Measurements from ENCODE around the gene BPHL. TPM values are rescaled to one million over a fixed set of nuclear protein-coding genes. Genes with fewer than 3 reads are reported as not detected.
"Not testable (repeated sequence)": the region's sequence is repeated elsewhere in the genome, so short reads cannot be mapped to it uniquely, and the experiment has no call there.

BPHL gene
- polyA plus RNA-seq, 1 donor (not counting 4 experiments of a cell fraction or from before 2014, with no cell fraction given): 21.9 TPM

DNA sequence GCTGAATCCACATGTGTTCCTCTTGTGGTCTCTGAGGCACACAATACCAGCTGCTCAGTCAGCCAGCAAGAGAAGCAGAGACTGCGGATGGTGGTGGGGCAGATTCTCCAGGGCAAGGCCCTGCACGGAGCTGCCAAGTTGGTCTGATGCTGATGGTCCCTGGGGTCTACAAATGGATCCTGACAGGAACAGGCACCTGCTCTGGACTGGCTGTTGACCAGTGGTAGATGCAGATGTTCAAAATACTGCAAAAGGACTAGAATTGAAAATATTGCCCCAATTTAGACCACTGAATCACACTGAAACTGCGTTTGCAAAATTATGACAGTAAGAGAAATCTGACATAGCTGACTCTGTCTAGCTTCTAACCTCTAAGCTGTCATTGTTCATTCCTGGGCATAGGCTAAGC, 68.5 kb downstream of the BPHL start:
- TF ChIP-seq EZH2 (IDR thresholded peaks at IDR 0.05; ENCODE audit: low read length): no peak
- TF ChIP-seq, protein P1, sequence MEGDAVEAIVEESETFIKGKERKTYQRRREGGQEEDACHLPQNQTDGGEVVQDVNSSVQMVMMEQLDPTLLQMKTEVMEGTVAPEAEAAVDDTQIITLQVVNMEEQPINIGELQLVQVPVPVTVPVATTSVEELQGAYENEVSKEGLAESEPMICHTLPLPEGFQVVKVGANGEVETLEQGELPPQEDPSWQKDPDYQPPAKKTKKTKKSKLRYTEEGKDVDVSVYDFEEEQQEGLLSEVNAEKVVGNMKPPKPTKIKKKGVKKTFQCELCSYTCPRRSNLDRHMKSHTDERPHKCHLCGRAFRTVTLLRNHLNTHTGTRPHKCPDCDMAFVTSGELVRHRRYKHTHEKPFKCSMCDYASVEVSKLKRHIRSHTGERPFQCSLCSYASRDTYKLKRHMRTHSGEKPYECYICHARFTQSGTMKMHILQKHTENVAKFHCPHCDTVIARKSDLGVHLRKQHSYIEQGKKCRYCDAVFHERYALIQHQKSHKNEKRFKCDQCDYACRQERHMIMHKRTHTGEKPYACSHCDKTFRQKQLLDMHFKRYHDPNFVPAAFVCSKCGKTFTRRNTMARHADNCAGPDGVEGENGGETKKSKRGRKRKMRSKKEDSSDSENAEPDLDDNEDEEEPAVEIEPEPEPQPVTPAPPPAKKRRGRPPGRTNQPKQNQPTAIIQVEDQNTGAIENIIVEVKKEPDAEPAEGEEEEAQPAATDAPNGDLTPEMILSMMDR (optimal IDR thresholded peaks at IDR 0.05 in 1 of 3, IDR thresholded peaks at IDR 0.05 in 1 of 3, conservative IDR thresholded peaks at IDR 0.05 in 1 of 3; ENCODE audit: extremely low read depth in 1 of 3, insufficient read depth in 2 of 3, low read length in 3 of 3): no peak
- Histone ChIP-seq H3K79me2 (ENCODE audit: control insufficient read depth, insufficient read depth, low read length) (no peaks in the 10 kb centered on the region), H3K27me3 (ENCODE audit: control insufficient read depth, extremely low read depth, insufficient read depth, low read length) (peaks cover 6% of the 10 kb centered on the region), H3K36me3 (ENCODE audit: control insufficient read depth in 2 of 2, extremely low read depth in 1 of 2, insufficient read depth in 2 of 2, low read length in 2 of 2) (no peaks in the 10 kb centered on the region), H4K20me1 (ENCODE audit: control insufficient read depth, extremely low read depth, insufficient read depth, low read length) (no peaks in the 10 kb centered on the region), H3K27ac (ENCODE audit: control insufficient read depth, insufficient read depth, low read length) (no peak overlapping the region), H3K4me3 (ENCODE audit: control insufficient read depth in 2 of 3, extremely low read depth in 1 of 3, insufficient read depth in 2 of 3, low read depth in 1 of 3, low read length in 3 of 3) (no peak overlapping the region), H3K9ac (ENCODE audit: control insufficient read depth, extremely low read depth, insufficient read depth, low read length) (no peak overlapping the region), H3K9me3 (ENCODE audit: control insufficient read depth, low read depth, low read length) (no peaks in the 10 kb centered on the region), H3K4me2 (ENCODE audit: control insufficient read depth, extremely low read depth, insufficient read depth, low read depth, low read length) (no peak overlapping the region), H3K9me1 (ENCODE audit: control insufficient read depth, extremely low read depth, insufficient read depth, low read length) (no peaks in the 10 kb centered on the region), H2AFZ (ENCODE audit: control insufficient read depth, low read length) (no peak overlapping the region), H3K4me1 (ENCODE audit: control insufficient read depth, extremely low read depth, insufficient read depth, low read length) (no peaks in the 10 kb centered on the region)
- dilution Hi-C loops (cut with MboI; ENCODE audit: extremely low pct_ligation_motif_present, low sequenced_read_pairs): no loop called here
- DNase-seq (ENCODE audit: low read depth, low spot score) (no peak), FAIRE-seq (no peak)

DNA sequence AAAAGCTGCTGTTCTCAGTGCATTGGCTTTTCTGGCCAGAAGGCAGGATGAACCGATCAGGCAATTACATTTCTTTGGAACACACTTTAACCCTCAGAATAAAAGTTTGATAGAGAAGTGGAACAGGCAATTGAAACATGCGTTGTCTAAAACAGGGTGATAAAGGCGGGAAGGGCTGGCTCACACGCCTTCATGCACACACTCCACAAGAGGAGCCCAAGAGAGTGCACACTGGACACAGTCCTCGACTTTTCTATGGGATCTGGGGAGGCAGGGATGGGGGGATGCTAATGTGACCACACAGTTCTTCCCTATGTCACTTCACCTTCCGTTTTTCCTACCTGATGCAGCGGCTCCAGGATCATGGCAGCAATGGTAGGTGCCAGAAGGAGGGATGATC, 69.8 kb downstream of the BPHL start:
- H3K27ac ChIP-seq (ENCODE audit: control insufficient read depth, insufficient read depth, low read length): no peak overlapping the region
- peaks cover 3% of the 10 kb centered on the region for H3K27me3 ChIP-seq (ENCODE audit: control insufficient read depth, extremely low read depth, insufficient read depth, low read length)
- no peaks in the 10 kb centered on the region for H4K20me1 ChIP-seq (ENCODE audit: control insufficient read depth, extremely low read depth, insufficient read depth, low read length)
- DNase-seq (ENCODE audit: low read depth, low spot score) (no peak), FAIRE-seq (no peak)
- TF ChIP-seq EZH2 (IDR thresholded peaks at IDR 0.05; ENCODE audit: low read length): no peak
- TF ChIP-seq, protein P1 (optimal IDR thresholded peaks at IDR 0.05 in 1 of 3, IDR thresholded peaks at IDR 0.05 in 1 of 3, conservative IDR thresholded peaks at IDR 0.05 in 1 of 3; ENCODE audit: extremely low read depth in 1 of 3, insufficient read depth in 2 of 3, low read length in 3 of 3): no peak
- H2AFZ ChIP-seq (ENCODE audit: control insufficient read depth, low read length): no peak overlapping the region
- H3K9ac ChIP-seq (ENCODE audit: control insufficient read depth, extremely low read depth, insufficient read depth, low read length): no peak overlapping the region
- dilution Hi-C loops (cut with MboI; ENCODE audit: extremely low pct_ligation_motif_present, low sequenced_read_pairs): no loop called here
- H3K4me1 ChIP-seq (ENCODE audit: control insufficient read depth, extremely low read depth, insufficient read depth, low read length): no peaks in the 10 kb centered on the region
- no peak overlapping the region for H3K4me2 ChIP-seq (ENCODE audit: control insufficient read depth, extremely low read depth, insufficient read depth, low read depth, low read length)
- H3K36me3 ChIP-seq (ENCODE audit: control insufficient read depth in 2 of 2, extremely low read depth in 1 of 2, insufficient read depth in 2 of 2, low read length in 2 of 2): no peaks in the 10 kb centered on the region
- H3K79me2 ChIP-seq (ENCODE audit: control insufficient read depth, insufficient read depth, low read length): no peaks in the 10 kb centered on the region
- no peaks in the 10 kb centered on the region for H3K9me3 ChIP-seq (ENCODE audit: control insufficient read depth, low read depth, low read length)
- no peak overlapping the region for H3K4me3 ChIP-seq (ENCODE audit: control insufficient read depth in 2 of 3, extremely low read depth in 1 of 3, insufficient read depth in 2 of 3, low read depth in 1 of 3, low read length in 3 of 3)
- H3K9me1 ChIP-seq (ENCODE audit: control insufficient read depth, extremely low read depth, insufficient read depth, low read length): no peaks in the 10 kb centered on the region

DNA sequence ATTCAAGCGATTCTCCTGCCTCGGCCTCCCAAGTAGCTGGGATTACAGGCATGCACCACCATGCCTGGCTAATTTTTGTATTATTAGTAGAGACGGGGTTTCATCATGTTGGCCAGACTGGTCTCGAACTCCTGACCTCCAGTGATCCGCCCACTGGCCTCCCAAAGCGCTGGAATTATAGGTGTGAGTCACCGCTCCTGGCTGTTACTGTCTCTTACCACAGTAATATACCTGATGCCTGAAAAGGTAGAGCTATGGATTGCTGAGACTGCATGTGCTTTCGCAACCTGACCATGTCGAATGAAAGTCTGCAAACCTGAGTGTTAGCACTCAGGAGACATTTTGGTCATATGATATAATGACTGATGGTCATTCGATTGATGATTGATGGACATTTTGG, 70.7 kb downstream of the BPHL start:
- H3K4me3 ChIP-seq (ENCODE audit: control insufficient read depth in 2 of 3, extremely low read depth in 1 of 3, insufficient read depth in 2 of 3, low read depth in 1 of 3, low read length in 3 of 3); H3K4me2 ChIP-seq (ENCODE audit: control insufficient read depth, extremely low read depth, insufficient read depth, low read depth, low read length); H3K9ac ChIP-seq (ENCODE audit: control insufficient read depth, extremely low read depth, insufficient read depth, low read length); H3K27me3 ChIP-seq (ENCODE audit: control insufficient read depth, extremely low read depth, insufficient read depth, low read length); DNase-seq (ENCODE audit: low read depth, low spot score); FAIRE-seq; H2AFZ ChIP-seq (ENCODE audit: control insufficient read depth, low read length); H3K9me3 ChIP-seq (ENCODE audit: control insufficient read depth, low read depth, low read length); H3K4me1 ChIP-seq (ENCODE audit: control insufficient read depth, extremely low read depth, insufficient read depth, low read length); H3K27ac ChIP-seq (ENCODE audit: control insufficient read depth, insufficient read depth, low read length); H3K9me1 ChIP-seq (ENCODE audit: control insufficient read depth, extremely low read depth, insufficient read depth, low read length); H3K79me2 ChIP-seq (ENCODE audit: control insufficient read depth, insufficient read depth, low read length); H3K36me3 ChIP-seq (ENCODE audit: control insufficient read depth in 2 of 2, extremely low read depth in 1 of 2, insufficient read depth in 2 of 2, low read length in 2 of 2); dilution Hi-C loops (cut with MboI; ENCODE audit: extremely low pct_ligation_motif_present, low sequenced_read_pairs); H4K20me1 ChIP-seq (ENCODE audit: control insufficient read depth, extremely low read depth, insufficient read depth, low read length): not testable (repeated sequence)
